KBM-7 (cell line): ENCODE results near the gene RBBP8NL.

Experiments used
- DNase-seq: peaks from one replicate; pipeline ENCODE4 v3.0.0-alpha.2; 2015
- in situ Hi-C: fragments of 300-500 bp; cut with MboI; formaldehyde crosslinking; loops from 2 replicates; pipeline ENCODE4 v1.14.3; 2020; ENCODE audit warnings: low sequenced_read_pairs, low pct_unique_long_range_greater_than_20kb, mixed read lengths

The RBBP8NL gene

GRCh38 chr20:62370807-62371587 lies 56.3 kb downstream of the RBBP8NL start:
- DNase-seq: no peak
- in situ Hi-C loops: no loop called here

- in situ Hi-C loops: no loop called here
- no peak for DNase-seq
Observed at GRCh38 chr20:62370115-62370806, 57.1 kb downstream of the RBBP8NL start.

GRCh38 chr20:62369815-62370114 lies 57.6 kb downstream of the RBBP8NL start:
- no peak for DNase-seq
- in situ Hi-C loops: no loop called here

- in situ Hi-C loops: no loop called here
- DNase-seq: no peak
Observed at GRCh38 chr20:62368976-62369814, 58.1 kb downstream of the RBBP8NL start.

- in situ Hi-C loops: no loop called here
- no peak for DNase-seq
Observed at GRCh38 chr20:62368392-62368975, 58.9 kb downstream of the RBBP8NL start.

- DNase-seq: no peak
- in situ Hi-C loops: no loop called here
Observed at GRCh38 chr20:62367633-62368391, 59.5 kb downstream of the RBBP8NL start.

- DNase-seq: no peak
- in situ Hi-C loops: no loop called here
Observed at GRCh38 chr20:62367136-62367632, 60.2 kb downstream of the RBBP8NL start, which contains the start of gene LAMA5. TSS of gene LAMA5 (minus strand) at chr20:62367312. CDS start at chr20:62367245, 67 bp downstream.

- in situ Hi-C loops: no loop called here
- peak; percentile 28 for DNase-seq
Observed at GRCh38 chr20:62366370-62367135, 60.8 kb downstream of the RBBP8NL start.

GRCh38 chr20:62365814-62366369 lies 61.4 kb downstream of the RBBP8NL start:
- in situ Hi-C loops: no loop called here
- DNase-seq: peak; percentile 50

- DNase-seq: no peak
- in situ Hi-C loops: no loop called here
Observed at GRCh38 chr20:62364911-62365736, 62.2 kb downstream of the RBBP8NL start.

GRCh38 chr20:62363920-62364851 lies 63.2 kb downstream of the RBBP8NL start:
- no peak for DNase-seq
- in situ Hi-C loops: no loop called here

- in situ Hi-C loops: no loop called here
- DNase-seq: no peak
Observed at GRCh38 chr20:62362991-62363919, 64.1 kb downstream of the RBBP8NL start.

- in situ Hi-C loops: no loop called here
- DNase-seq: no peak
Observed at GRCh38 chr20:62362590-62362940, 64.8 kb downstream of the RBBP8NL start.

GRCh38 chr20:62361799-62362589 lies 65.3 kb downstream of the RBBP8NL start:
- DNase-seq: no peak
- in situ Hi-C loops: no loop called here
